GM19397 (cell line): ENCODE measurements around the gene GIPR.
"Not testable (repeated sequence)": the region's sequence is repeated elsewhere in the genome, so short reads cannot be mapped to it uniquely, and the experiment has no call there.

Experiments used
- ATAC-seq: cut with Tn5 transposase; IDR thresholded peaks from one replicate; pipeline ENCODE4 v1.9.1; 2021; ENCODE audit warnings: mild to moderate bottlenecking, moderate library complexity; ENCODE audit not compliant: unreplicated experiment

Gene GIPR

GRCh38 chr19:45667620-45668341 lies at the start of gene GIPR:
GIPR (plus strand) TSS chr19:45668221; CDS start chr19:45669521, 1,300 bp downstream.
- ATAC-seq, result no peak

GRCh38 chr19:45621389-45621788 lies 46.6 kb upstream of the GIPR start:
- ATAC-seq, result no peak

- ATAC-seq, result no peak
Observed at GRCh38 chr19:45621976-45622503, 46.0 kb upstream of the GIPR start.

GRCh38 chr19:45623984-45624383 lies 44.0 kb upstream of the GIPR start:
- no peak for ATAC-seq

- not testable (repeated sequence) for ATAC-seq
Observed at GRCh38 chr19:45628219-45628618, 39.8 kb upstream of the GIPR start.

GRCh38 chr19:45629704-45630103 lies 38.3 kb upstream of the GIPR start:
- ATAC-seq, result no peak

GRCh38 chr19:45630463-45630862 lies 37.6 kb upstream of the GIPR start:
- ATAC-seq, result no peak

- ATAC-seq, result no peak
Observed at GRCh38 chr19:45632468-45633196, 35.4 kb upstream of the GIPR start.

- no peak for ATAC-seq
Observed at GRCh38 chr19:45636275-45636674, 31.7 kb upstream of the GIPR start.

- no peak for ATAC-seq
Observed at GRCh38 chr19:45636902-45637301, 31.1 kb upstream of the GIPR start.

- no peak for ATAC-seq
Observed at GRCh38 chr19:45637890-45638667, 29.9 kb upstream of the GIPR start.

GRCh38 chr19:45638930-45639729 lies 28.9 kb upstream of the GIPR start, which contains the start of gene EML2:
EML2 (minus strand) TSS chr19:45639397; CDS start chr19:45639376, 21 bp downstream.
- ATAC-seq, result no peak

- ATAC-seq, result no peak
Observed at GRCh38 chr19:45640849-45641273, 27.2 kb upstream of the GIPR start.

- peak; percentile 34 for ATAC-seq
Observed at GRCh38 chr19:45641274-45642105, 26.5 kb upstream of the GIPR start.

- ATAC-seq, result no peak
Observed at GRCh38 chr19:45643024-45643926, 24.7 kb upstream of the GIPR start.

GRCh38 chr19:45643927-45644771 lies 23.9 kb upstream of the GIPR start:
- ATAC-seq, result no peak

GRCh38 chr19:45645068-45645630 lies 22.9 kb upstream of the GIPR start:
- ATAC-seq, result no peak
